GM08714 (cell line): Measurements from ENCODE around the gene MMS22L.

ENCODE experiments used
- H3K4me3 ChIP-seq: fragments of 200-500 bp; sonication (Bioruptor generic); 2 replicates; pipeline ENCODE4 v1.5.1; 2014; ENCODE audit warnings: mild to moderate bottlenecking, low read length, inconsistent platforms
- ZNF274 ChIP-seq: IDR thresholded peaks from 2 replicates; pipeline ENCODE4 v1.6.1; 2012; ENCODE audit warnings: mild to moderate bottlenecking, low read depth, low read length

Gene MMS22L

GRCh38 chr6:97136626-97137358 is 146.2 kb downstream of the MMS22L start:
- no peak for TF ChIP-seq ZNF274
- no peak overlapping the region for H3K4me3 ChIP-seq

DNA sequence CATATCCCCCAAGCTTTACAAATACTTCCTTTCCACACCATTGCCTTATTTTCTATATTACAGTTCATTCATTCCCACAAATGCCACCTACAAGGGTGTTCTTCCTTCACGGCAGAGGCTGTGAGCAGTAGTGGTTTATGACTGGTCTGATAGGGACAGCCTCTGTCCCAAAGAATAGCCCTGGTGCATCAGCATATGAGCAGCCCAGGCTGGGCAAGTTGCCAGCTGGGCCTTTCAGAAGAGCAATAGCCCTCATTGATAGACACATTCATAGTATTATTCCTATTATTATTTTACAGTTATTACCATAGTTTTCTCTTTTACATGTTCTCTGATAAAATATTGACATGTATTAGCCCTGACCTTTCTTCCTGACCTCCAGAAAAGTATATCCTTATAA is 149.9 kb downstream of the MMS22L start:
- TF ChIP-seq ZNF274 = no peak
- no peak overlapping the region for H3K4me3 ChIP-seq

GRCh38 chr6:97129106-97129505 is 153.9 kb downstream of the MMS22L start:
- no peak for TF ChIP-seq ZNF274
- H3K4me3 ChIP-seq = no peak overlapping the region

GRCh38 chr6:97128507-97128906 is 154.5 kb downstream of the MMS22L start:
- no peak for TF ChIP-seq ZNF274
- H3K4me3 ChIP-seq = no peak overlapping the region

DNA sequence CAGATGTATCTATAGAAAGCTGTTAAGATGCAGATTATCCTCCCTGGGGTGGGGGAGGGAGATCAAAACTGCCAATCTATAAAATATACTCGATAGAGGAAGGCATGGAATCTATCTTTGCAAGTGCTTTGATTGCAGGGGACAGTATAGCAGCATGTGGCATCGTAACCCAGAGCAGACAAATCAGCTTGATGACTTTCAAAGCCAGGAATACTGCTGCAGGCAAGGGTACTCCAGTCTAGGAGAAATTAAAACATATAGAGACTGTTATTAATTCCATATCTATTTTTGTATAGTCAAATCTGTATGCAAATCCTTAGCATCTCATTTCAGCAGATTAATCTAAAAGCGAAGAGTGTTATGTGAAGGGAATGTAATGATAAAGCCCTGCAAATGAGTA is 159.4 kb downstream of the MMS22L start:
- no peak for TF ChIP-seq ZNF274
- no peak overlapping the region for H3K4me3 ChIP-seq

DNA sequence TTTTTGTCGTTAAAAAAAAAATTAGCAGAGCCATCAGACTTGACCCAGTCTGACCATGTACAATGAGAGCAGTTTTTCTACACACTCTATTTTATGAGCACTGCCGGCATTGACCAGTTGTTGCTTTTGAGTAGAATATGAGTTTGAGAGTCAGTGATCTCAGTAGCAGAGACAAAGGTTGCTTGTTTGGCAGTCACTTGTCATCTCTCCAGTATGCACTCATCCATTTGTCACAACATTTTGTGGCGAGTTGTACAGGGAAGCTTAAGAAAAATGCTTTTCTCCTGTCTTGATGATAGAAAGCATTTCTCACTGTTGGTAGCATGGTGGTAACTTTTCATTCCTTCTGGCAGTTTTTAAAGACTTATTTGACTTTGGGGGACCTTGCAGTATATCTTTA is 159.9 kb downstream of the MMS22L start:
- no peak overlapping the region for H3K4me3 ChIP-seq
- TF ChIP-seq ZNF274 = no peak

- no peak overlapping the region for H3K4me3 ChIP-seq
- no peak for TF ChIP-seq ZNF274
These were observed 162.5 kb downstream of the MMS22L start for GRCh38 chr6:97120511-97120910.

DNA sequence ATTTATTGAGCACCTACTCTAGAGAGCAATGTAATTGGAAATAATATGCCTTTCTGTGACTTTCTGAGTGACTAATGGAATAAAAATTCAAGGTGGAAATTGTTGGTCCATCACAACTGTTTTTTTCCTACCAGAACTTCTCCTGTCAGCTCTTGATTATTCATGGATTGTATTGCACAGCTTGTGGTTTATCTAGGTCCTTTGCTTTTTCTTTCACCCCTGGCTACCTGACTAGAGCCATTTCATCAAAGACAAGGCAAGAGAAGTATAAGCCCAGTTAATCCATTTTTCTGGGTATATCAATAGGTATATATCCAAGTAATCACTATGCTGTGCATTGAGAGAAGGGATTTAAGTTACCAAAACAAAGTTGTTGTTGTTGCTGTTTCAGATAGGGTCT is 168.4 kb downstream of the MMS22L start:
- H3K4me3 ChIP-seq = no peak overlapping the region
- TF ChIP-seq ZNF274 = no peak

DNA sequence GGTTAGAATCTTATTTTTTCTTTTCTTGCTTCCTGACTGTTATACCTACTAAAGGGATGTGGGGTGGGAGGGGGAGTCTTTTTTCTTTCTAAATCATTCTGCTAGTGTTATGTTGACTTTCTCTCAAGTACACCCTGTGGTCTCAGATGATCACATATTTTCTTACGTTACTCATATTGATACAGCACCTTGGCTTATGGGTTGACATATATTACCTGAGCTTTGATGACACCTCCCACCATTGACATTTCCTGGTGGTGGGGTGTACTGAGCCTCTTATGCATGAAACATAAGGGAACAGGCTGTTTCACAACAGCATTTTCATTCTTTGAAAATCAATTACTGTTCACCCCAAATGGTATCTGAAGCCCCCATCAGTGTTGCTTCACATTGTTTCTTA is 169.8 kb downstream of the MMS22L start:
- H3K4me3 ChIP-seq = no peak overlapping the region
- no peak for TF ChIP-seq ZNF274

- no peak for TF ChIP-seq ZNF274
- no peak overlapping the region for H3K4me3 ChIP-seq
These were observed 171.8 kb downstream of the MMS22L start for GRCh38 chr6:97111243-97111642.

GRCh38 chr6:97110626-97111025 is 172.4 kb downstream of the MMS22L start:
- TF ChIP-seq ZNF274 = no peak
- H3K4me3 ChIP-seq = no peak overlapping the region

DNA sequence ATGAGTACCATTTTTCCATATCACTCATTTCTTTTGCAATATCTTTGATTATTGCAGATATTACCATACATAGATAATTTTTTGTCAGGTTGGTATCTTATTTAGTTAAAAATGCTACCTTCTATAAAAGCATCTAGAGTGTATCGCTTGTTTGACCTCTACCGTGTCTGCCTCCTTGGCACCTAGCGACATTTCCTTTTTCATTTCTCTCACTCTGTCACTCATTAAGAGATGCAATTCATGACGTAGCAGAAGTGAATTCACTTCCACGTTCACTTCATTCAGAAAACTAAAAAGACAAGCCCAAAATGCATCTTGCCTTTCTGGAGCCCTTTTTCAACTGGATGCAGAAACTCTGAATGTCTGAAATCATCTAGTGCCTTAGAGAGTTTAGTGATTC is 172.9 kb downstream of the MMS22L start:
- H3K4me3 ChIP-seq = no peak overlapping the region
- no peak for TF ChIP-seq ZNF274

GRCh38 chr6:97109444-97109843 is 173.6 kb downstream of the MMS22L start:
- no peak for TF ChIP-seq ZNF274

GRCh38 chr6:97102145-97102790 is 180.7 kb downstream of the MMS22L start:
- no peak for TF ChIP-seq ZNF274
- H3K4me3 ChIP-seq = no peak overlapping the region

More at GRCh38 chr6:97109444-97109843, 173.6 kb downstream of the MMS22L start:
- H3K4me3 ChIP-seq = no peak overlapping the region

DNA sequence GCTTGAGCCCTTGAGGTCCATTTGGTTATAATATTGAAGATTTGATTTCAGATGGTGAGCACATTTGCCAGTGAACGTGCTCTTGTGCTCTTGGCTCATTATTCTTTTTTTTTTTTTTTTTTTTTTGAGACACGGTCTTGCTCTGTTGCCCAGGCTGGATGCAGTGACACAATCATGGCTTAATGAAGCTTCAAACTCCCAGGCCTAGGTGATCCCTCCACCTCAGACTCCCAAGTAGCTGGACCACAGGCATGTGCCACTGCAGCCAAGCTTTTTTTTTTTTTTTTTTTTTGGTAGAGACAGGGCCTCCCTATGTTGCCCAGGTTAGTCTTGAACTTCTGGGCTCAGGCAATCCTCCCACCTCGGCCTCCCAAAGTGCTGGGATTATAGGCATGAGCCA is 182.3 kb downstream of the MMS22L start:
- H3K4me3 ChIP-seq = no peak overlapping the region
- no peak for TF ChIP-seq ZNF274
